ENCODE data around the gene FAM185A.

DNA sequence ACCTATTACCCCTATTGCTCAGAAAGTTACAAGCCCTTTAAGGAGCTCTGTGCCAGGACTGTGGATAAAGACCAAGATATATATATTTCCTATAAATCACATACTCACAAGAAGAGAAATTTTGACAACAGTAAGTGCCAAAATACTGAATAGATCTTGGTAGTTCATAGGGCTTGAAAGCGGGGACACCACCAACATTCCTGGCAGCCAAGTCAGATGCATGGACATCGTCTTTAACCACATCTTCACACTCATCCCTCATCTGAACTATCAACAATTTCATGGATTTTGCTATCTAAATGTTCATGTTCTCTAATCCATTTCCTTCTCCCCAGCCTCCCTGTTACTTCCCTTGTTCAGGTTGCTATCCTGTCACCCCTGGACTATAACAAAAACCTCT is 96.5 kb downstream of the FAM185A start:
- TF ChIP-seq POLR2AphosphoS5 (IDR thresholded peaks at IDR 0.05), result no peak
- TF ChIP-seq, protein P1, sequence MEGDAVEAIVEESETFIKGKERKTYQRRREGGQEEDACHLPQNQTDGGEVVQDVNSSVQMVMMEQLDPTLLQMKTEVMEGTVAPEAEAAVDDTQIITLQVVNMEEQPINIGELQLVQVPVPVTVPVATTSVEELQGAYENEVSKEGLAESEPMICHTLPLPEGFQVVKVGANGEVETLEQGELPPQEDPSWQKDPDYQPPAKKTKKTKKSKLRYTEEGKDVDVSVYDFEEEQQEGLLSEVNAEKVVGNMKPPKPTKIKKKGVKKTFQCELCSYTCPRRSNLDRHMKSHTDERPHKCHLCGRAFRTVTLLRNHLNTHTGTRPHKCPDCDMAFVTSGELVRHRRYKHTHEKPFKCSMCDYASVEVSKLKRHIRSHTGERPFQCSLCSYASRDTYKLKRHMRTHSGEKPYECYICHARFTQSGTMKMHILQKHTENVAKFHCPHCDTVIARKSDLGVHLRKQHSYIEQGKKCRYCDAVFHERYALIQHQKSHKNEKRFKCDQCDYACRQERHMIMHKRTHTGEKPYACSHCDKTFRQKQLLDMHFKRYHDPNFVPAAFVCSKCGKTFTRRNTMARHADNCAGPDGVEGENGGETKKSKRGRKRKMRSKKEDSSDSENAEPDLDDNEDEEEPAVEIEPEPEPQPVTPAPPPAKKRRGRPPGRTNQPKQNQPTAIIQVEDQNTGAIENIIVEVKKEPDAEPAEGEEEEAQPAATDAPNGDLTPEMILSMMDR (IDR thresholded peaks at IDR 0.05), result no peak
- no peak for TF ChIP-seq POLR2A (IDR thresholded peaks at IDR 0.05; ENCODE audit: low read depth)
- no peak for TF ChIP-seq EP300 (IDR thresholded peaks at IDR 0.05)
